ENCODE data around the gene HDLBP.

The HDLBP gene

GRCh38 chr2:241267249-241268067 lies 48.0 kb downstream of the HDLBP start:
- no CpG with 5 or more reads among the region's 12 CpGs for WGBS (ENCODE audit: extremely low coverage, insufficient coverage, insufficient read length)
- H4K12ac ChIP-seq (ENCODE audit: low read depth, low read length), result no peak overlapping the region
- no peak overlapping the region for H2BK12ac ChIP-seq (ENCODE audit: low read length)

GRCh38 chr2:241265506-241265905 lies 50.0 kb downstream of the HDLBP start:
- Histone ChIP-seq H3K27me3 (ENCODE audit: insufficient read depth, low read length) (no peaks in the 10 kb centered on the region), H2AK5ac (ENCODE audit: low read length) (no peak overlapping the region), H3K79me1 (ENCODE audit: low read length) (peaks cover 3% of the 10 kb centered on the region)

More at GRCh38 chr2:241267249-241268067, 48.0 kb downstream of the HDLBP start:
- Histone ChIP-seq H4K91ac (ENCODE audit: low read depth, low read length) (no peak overlapping the region), H3K14ac (ENCODE audit: low read length) (no peak overlapping the region), H3K4me2 (ENCODE audit: low read length) (no peak overlapping the region), H3K27ac (ENCODE audit: low read depth, low read length) (no peak overlapping the region), H2BK120ac (ENCODE audit: insufficient read depth, low read length, poor library complexity) (no peak overlapping the region), H4K8ac (ENCODE audit: low read depth, low read length) (no peak overlapping the region), H3K36me3 (ENCODE audit: control insufficient read depth in 1 of 2, insufficient read depth in 2 of 2, low read length in 2 of 2) (peaks cover 48 to 50% of the 10 kb centered on the region in 2 experiments), H2BK5ac (ENCODE audit: low read depth, low read length, poor library complexity) (no peak overlapping the region), H3K4me3 (ENCODE audit: low read depth, low read length) (no peak overlapping the region), H2AK5ac (ENCODE audit: low read length) (no peak overlapping the region), H3K9ac (ENCODE audit: low read length) (no peak overlapping the region), H3K4ac (ENCODE audit: low read depth, low read length) (peak overlapping the region; percentile 92), H2AFZ (ENCODE audit: insufficient read depth, low read length, poor library complexity) (no peak overlapping the region), H3K23ac (ENCODE audit: low read length) (no peak overlapping the region), H3K18ac (ENCODE audit: low read length) (no peak overlapping the region), H3K27me3 (ENCODE audit: insufficient read depth, low read length) (no peaks in the 10 kb centered on the region), H3K4me1 (ENCODE audit: control insufficient read depth in 1 of 2, insufficient read depth in 2 of 2, low read length in 2 of 2) (peaks cover 22 to 33% of the 10 kb centered on the region in 2 experiments), H3K9me3 (ENCODE audit: insufficient read depth, low read depth, low read length) (no peaks in the 10 kb centered on the region), H3K79me1 (ENCODE audit: low read length) (peaks cover 12% of the 10 kb centered on the region), H3K79me2 (ENCODE audit: control insufficient read depth, insufficient read depth, low read length, poor library complexity) (peaks cover 26% of the 10 kb centered on the region)
- DNase-seq, result no peak

GRCh38 chr2:241263061-241263460 lies 52.4 kb downstream of the HDLBP start:
- Histone ChIP-seq H3K36me3 (ENCODE audit: control insufficient read depth in 1 of 2, insufficient read depth in 2 of 2, low read length in 2 of 2) (peaks cover 66 to 73% of the 10 kb centered on the region in 2 experiments), H3K4me1 (ENCODE audit: control insufficient read depth in 1 of 2, insufficient read depth in 2 of 2, low read length in 2 of 2) (peaks cover 0 to 5% of the 10 kb centered on the region in 2 experiments), H2BK12ac (ENCODE audit: low read length) (no peak overlapping the region), H4K91ac (ENCODE audit: low read depth, low read length) (no peak overlapping the region), H3K79me1 (ENCODE audit: low read length) (no peaks in the 10 kb centered on the region), H3K9ac (ENCODE audit: low read length) (no peak overlapping the region), H2BK5ac (ENCODE audit: low read depth, low read length, poor library complexity) (no peak overlapping the region), H4K12ac (ENCODE audit: low read depth, low read length) (no peak overlapping the region), H2AK5ac (ENCODE audit: low read length) (no peak overlapping the region), H3K27ac (ENCODE audit: low read depth, low read length) (no peak overlapping the region), H3K14ac (ENCODE audit: low read length) (no peak overlapping the region), H3K9me3 (ENCODE audit: insufficient read depth, low read depth, low read length) (no peaks in the 10 kb centered on the region), H3K4ac (ENCODE audit: low read depth, low read length) (no peak overlapping the region), H2AFZ (ENCODE audit: insufficient read depth, low read length, poor library complexity) (no peak overlapping the region), H2BK120ac (ENCODE audit: insufficient read depth, low read length, poor library complexity) (no peak overlapping the region), H3K27me3 (ENCODE audit: insufficient read depth, low read length) (no peaks in the 10 kb centered on the region), H3K4me2 (ENCODE audit: low read length) (no peak overlapping the region), H3K18ac (ENCODE audit: low read length) (no peak overlapping the region), H3K79me2 (ENCODE audit: control insufficient read depth, insufficient read depth, low read length, poor library complexity) (peaks cover 4% of the 10 kb centered on the region), H3K4me3 (ENCODE audit: low read depth, low read length) (no peak overlapping the region), H4K8ac (ENCODE audit: low read depth, low read length) (no peak overlapping the region), H3K23ac (ENCODE audit: low read length) (no peak overlapping the region)
- no CpG with 5 or more reads among the region's 7 CpGs for WGBS (ENCODE audit: extremely low coverage, insufficient coverage, insufficient read length)
- DNase-seq, result no peak

More at GRCh38 chr2:241265506-241265905, 50.0 kb downstream of the HDLBP start:
- H2AFZ ChIP-seq (ENCODE audit: insufficient read depth, low read length, poor library complexity), result no peak overlapping the region
- no peak overlapping the region for H3K23ac ChIP-seq (ENCODE audit: low read length)
- H4K91ac ChIP-seq (ENCODE audit: low read depth, low read length), result no peak overlapping the region
- H2BK5ac ChIP-seq (ENCODE audit: low read depth, low read length, poor library complexity), result no peak overlapping the region
- no peak overlapping the region for H2BK120ac ChIP-seq (ENCODE audit: insufficient read depth, low read length, poor library complexity)
- no peak overlapping the region for H3K4me2 ChIP-seq (ENCODE audit: low read length)
- no CpG with 5 or more reads among the region's 5 CpGs for WGBS (ENCODE audit: extremely low coverage, insufficient coverage, insufficient read length)
- H3K4me3 ChIP-seq (ENCODE audit: low read depth, low read length), result no peak overlapping the region
- peaks cover 11% of the 10 kb centered on the region for H3K79me2 ChIP-seq (ENCODE audit: control insufficient read depth, insufficient read depth, low read length, poor library complexity)
- no peak overlapping the region for H3K18ac ChIP-seq (ENCODE audit: low read length)
- no peak for DNase-seq
- peaks cover 18 to 24% of the 10 kb centered on the region in 2 experiments for H3K4me1 ChIP-seq (ENCODE audit: control insufficient read depth in 1 of 2, insufficient read depth in 2 of 2, low read length in 2 of 2)
- no peak overlapping the region for H3K27ac ChIP-seq (ENCODE audit: low read depth, low read length)
- H4K12ac ChIP-seq (ENCODE audit: low read depth, low read length), result no peak overlapping the region
- no peak overlapping the region for H2BK12ac ChIP-seq (ENCODE audit: low read length)
- H3K9me3 ChIP-seq (ENCODE audit: insufficient read depth, low read depth, low read length), result no peaks in the 10 kb centered on the region
- H3K9ac ChIP-seq (ENCODE audit: low read length), result no peak overlapping the region
- no peak overlapping the region for H3K14ac ChIP-seq (ENCODE audit: low read length)
- H4K8ac ChIP-seq (ENCODE audit: low read depth, low read length), result no peak overlapping the region
- H3K4ac ChIP-seq (ENCODE audit: low read depth, low read length), result no peak overlapping the region
- peaks cover 63 to 64% of the 10 kb centered on the region in 2 experiments for H3K36me3 ChIP-seq (ENCODE audit: control insufficient read depth in 1 of 2, insufficient read depth in 2 of 2, low read length in 2 of 2)

- Histone ChIP-seq H3K18ac (ENCODE audit: low read length) (no peak overlapping the region), H2BK5ac (ENCODE audit: low read depth, low read length, poor library complexity) (no peak overlapping the region), H3K79me2 (ENCODE audit: control insufficient read depth, insufficient read depth, low read length, poor library complexity) (no peaks in the 10 kb centered on the region), H4K12ac (ENCODE audit: low read depth, low read length) (no peak overlapping the region), H2AFZ (ENCODE audit: insufficient read depth, low read length, poor library complexity) (no peak overlapping the region), H3K27me3 (ENCODE audit: insufficient read depth, low read length) (no peaks in the 10 kb centered on the region), H4K91ac (ENCODE audit: low read depth, low read length) (no peak overlapping the region), H4K8ac (ENCODE audit: low read depth, low read length) (no peak overlapping the region), H3K4ac (ENCODE audit: low read depth, low read length) (no peak overlapping the region), H3K36me3 (ENCODE audit: control insufficient read depth in 1 of 2, insufficient read depth in 2 of 2, low read length in 2 of 2) (peaks cover 66 to 75% of the 10 kb centered on the region in 2 experiments), H3K9me3 (ENCODE audit: insufficient read depth, low read depth, low read length) (no peaks in the 10 kb centered on the region), H3K27ac (ENCODE audit: low read depth, low read length) (no peak overlapping the region), H2BK120ac (ENCODE audit: insufficient read depth, low read length, poor library complexity) (no peak overlapping the region), H3K14ac (ENCODE audit: low read length) (no peak overlapping the region), H2BK12ac (ENCODE audit: low read length) (no peak overlapping the region), H3K9ac (ENCODE audit: low read length) (no peak overlapping the region), H3K4me1 (ENCODE audit: control insufficient read depth in 1 of 2, insufficient read depth in 2 of 2, low read length in 2 of 2) (no peaks in the 10 kb centered on the region), H3K79me1 (ENCODE audit: low read length) (no peaks in the 10 kb centered on the region), H2AK5ac (ENCODE audit: low read length) (no peak overlapping the region), H3K23ac (ENCODE audit: low read length) (no peak overlapping the region), H3K4me2 (ENCODE audit: low read length) (no peak overlapping the region), H3K4me3 (ENCODE audit: low read depth, low read length) (no peak overlapping the region)
- no peak for DNase-seq
- no CpG with 5 or more reads among the region's 4 CpGs for WGBS (ENCODE audit: extremely low coverage, insufficient coverage, insufficient read length)
Observed at GRCh38 chr2:241261628-241262027, 53.8 kb downstream of the HDLBP start.
